ENCODE data around the gene SLC47A2.
"Not testable (repeated sequence)": the region's sequence is repeated elsewhere in the genome, so short reads cannot be mapped to it uniquely, and the experiment has no call there.

SLC47A2 gene

DNA sequence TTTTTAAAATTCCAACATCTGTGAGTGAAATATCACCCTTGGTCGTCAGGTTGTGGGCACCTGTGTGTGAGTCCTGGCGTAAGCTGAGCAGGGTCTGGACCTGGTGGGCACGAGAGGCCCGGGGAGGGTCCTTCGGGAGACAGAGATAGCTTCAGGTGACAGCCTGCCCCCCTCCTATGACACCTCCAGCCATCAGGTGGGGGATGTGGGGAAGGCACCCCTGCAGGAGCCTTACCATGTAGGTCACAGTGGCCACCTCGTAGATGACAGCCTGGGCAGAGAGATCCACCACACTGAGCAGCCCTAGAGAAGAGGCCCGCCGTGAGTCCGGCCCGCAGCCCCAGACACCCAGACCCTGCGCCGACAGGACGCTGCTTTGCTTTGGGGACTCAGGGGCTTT, 11.2 kb downstream of the SLC47A2 start:
- Histone ChIP-seq H3K4me3 (ENCODE audit: low read depth, low read length) (no peak overlapping the region), H3K36me3 (ENCODE audit: control insufficient read depth, insufficient read depth, low read length) (no peaks in the 10 kb centered on the region), H3K9ac (ENCODE audit: low read length) (no peak overlapping the region), H3K4me1 (ENCODE audit: control insufficient read depth, insufficient read depth, low read length) (peaks cover 33% of the 10 kb centered on the region), H3K27ac (ENCODE audit: low read depth, low read length) (no peak overlapping the region), H3K27me3 (ENCODE audit: control insufficient read depth, insufficient read depth, low read length) (no peaks in the 10 kb centered on the region), H3K9me3 (ENCODE audit: control insufficient read depth, insufficient read depth, low read depth, low read length) (no peaks in the 10 kb centered on the region)

DNA sequence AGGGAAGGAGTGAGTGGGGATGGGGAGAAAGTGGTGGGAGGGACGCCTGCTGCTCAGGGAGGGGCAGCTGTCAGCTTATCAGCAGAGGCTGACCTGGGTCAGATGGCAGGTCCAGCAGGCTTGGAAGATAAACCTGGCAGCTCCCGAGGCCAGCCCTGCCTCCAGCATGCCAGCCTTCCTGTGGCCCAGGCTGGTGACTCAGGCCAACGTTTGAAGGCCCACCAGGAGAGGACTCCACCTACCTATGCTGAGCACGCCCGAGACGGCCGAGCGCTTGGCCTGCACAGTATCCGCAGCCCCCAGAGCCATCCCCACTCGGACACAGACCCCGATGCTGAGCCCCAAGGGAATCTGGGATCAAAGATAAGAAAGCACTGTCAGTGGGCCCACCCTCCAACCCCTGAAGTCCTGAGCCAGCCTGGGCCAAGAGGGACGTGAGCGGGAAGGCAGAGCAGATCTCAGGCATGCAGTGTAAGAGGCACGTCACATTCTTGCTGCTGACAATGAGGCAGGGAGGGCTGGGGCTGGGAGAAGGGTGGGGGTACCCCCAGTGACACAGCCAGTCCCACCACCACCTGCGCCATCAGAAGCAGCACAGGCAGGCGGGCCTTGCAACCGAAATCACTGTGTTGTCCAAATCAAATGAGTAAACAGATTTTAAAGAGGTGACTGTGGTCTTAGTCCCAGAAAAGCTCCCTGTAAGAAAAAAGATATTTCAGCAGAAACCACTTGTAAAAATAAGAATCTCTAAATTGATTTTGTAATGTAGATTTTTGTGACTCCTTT, 12.4 kb downstream of the SLC47A2 start:
- H3K27ac ChIP-seq (ENCODE audit: low read depth, low read length) = no peak overlapping the region
- H3K27me3 ChIP-seq (ENCODE audit: control insufficient read depth, insufficient read depth, low read length) = no peaks in the 10 kb centered on the region
- H3K9me3 ChIP-seq (ENCODE audit: control insufficient read depth, insufficient read depth, low read depth, low read length) = no peaks in the 10 kb centered on the region
- peaks cover 33% of the 10 kb centered on the region for H3K4me1 ChIP-seq (ENCODE audit: control insufficient read depth, insufficient read depth, low read length)
- H3K9ac ChIP-seq (ENCODE audit: low read length) = no peak overlapping the region
- H3K4me3 ChIP-seq (ENCODE audit: low read depth, low read length) = no peak overlapping the region
- H3K36me3 ChIP-seq (ENCODE audit: control insufficient read depth, insufficient read depth, low read length) = no peaks in the 10 kb centered on the region

DNA sequence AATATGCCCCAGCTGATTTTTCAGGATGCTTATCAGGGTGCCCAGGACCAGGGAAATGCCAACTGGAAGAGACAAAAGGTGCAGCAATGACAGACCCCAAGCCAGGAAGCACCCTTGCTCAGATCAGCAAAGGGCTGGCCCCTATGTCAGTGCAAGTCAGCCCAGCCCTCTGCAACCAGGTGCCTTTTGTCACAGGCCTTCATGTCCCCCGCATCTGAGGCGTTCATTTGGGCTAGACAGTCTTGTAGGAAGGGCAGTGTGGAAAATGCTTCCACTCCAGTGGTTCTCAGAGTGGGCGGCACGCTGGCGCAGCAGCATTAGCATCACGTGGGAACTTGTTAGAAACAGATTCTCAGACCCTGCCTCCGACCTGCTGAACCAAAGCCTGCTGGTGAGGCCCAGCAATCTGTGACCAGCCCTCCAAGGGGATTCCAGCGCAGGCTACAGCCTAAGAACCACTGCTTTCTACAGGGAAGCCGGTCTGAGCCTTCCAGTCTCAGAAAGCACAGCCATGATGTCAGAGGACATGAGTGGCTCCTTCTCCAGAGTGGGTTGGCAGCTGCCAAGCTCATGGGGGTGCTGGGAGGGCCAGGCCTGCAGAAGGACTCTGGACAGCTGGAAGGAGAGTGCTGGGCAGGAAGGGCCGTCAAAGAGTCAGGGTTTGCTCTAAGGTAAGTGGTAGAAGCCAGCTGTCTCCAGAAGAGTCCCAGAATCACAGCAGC, 13.1 kb downstream of the SLC47A2 start:
- Histone ChIP-seq H3K4me1 (ENCODE audit: control insufficient read depth, insufficient read depth, low read length) (peaks cover 33% of the 10 kb centered on the region), H3K36me3 (ENCODE audit: control insufficient read depth, insufficient read depth, low read length) (no peaks in the 10 kb centered on the region), H3K27me3 (ENCODE audit: control insufficient read depth, insufficient read depth, low read length) (no peaks in the 10 kb centered on the region), H3K9me3 (ENCODE audit: control insufficient read depth, insufficient read depth, low read depth, low read length) (no peaks in the 10 kb centered on the region), H3K9ac (ENCODE audit: low read length) (no peak overlapping the region), H3K27ac (ENCODE audit: low read depth, low read length) (no peak overlapping the region), H3K4me3 (ENCODE audit: low read depth, low read length) (no peak overlapping the region)

DNA sequence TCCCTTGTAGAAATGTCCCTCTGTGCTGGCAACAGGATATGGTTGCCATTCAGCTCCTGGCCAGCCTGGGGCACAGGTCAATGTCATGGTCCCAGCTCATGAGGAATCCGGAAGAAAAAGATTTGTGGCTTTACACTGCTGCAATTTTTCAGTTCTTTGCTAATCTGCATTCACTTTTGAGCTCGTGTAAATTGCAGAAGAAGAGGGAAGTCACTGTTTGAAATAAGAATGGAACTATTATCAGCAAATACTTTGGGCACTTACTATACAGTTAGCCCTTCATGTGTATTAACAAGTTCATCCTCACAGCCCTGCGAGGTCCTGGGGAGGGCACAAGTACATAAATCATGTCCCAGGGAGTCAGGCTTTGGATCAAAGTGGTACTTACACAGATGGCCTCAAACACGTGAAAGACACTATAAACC, 14.2 kb downstream of the SLC47A2 start:
- Histone ChIP-seq H3K9me3 (ENCODE audit: control insufficient read depth, insufficient read depth, low read depth, low read length) (no peaks in the 10 kb centered on the region), H3K4me3 (ENCODE audit: low read depth, low read length) (no peak overlapping the region), H3K36me3 (ENCODE audit: control insufficient read depth, insufficient read depth, low read length) (no peaks in the 10 kb centered on the region), H3K27me3 (ENCODE audit: control insufficient read depth, insufficient read depth, low read length) (no peaks in the 10 kb centered on the region), H3K9ac (ENCODE audit: low read length) (no peak overlapping the region), H3K27ac (ENCODE audit: low read depth, low read length) (no peak overlapping the region), H3K4me1 (ENCODE audit: control insufficient read depth, insufficient read depth, low read length) (peaks cover 33% of the 10 kb centered on the region)

DNA sequence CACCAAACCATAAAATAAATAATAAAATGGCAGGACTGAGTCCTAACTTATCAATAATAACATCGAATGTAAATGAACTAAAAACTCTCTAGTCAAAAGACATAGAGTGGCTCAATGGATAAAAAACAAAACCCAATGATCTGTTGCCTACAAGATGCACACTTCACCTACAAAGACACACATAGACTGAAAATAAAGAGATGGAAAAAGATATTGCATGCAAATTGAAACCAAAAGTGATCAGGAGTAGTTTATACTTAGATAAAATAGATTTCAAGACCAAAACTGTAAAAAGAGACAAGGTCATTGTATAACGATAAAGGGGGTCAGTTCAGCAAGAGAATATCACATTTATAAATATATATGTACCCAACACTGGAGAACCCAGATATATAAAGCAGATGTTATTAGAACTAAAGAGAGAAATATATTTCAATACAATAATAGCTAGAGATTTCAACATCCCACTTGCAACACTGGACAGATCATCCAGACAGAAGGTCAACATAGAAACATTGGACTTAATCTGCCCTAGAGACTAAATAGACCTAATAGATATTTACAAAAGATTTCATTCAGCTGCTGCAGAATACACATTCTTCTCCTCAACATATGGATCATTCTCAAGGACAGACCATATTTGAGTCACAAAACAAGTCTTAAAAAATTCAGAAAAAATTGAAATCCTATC, 29.8 kb downstream of the SLC47A2 start:
- H3K4me1 ChIP-seq (ENCODE audit: control insufficient read depth, insufficient read depth, low read length) = no peaks in the 10 kb centered on the region
- H3K36me3 ChIP-seq (ENCODE audit: control insufficient read depth, insufficient read depth, low read length) = peaks cover 8% of the 10 kb centered on the region; the same call in 1 of the 2 replicates
- no peak overlapping the region for H3K4me3 ChIP-seq (ENCODE audit: low read depth, low read length)
- H3K9ac ChIP-seq (ENCODE audit: low read length) = no peak overlapping the region
- peaks cover 48% of the 10 kb centered on the region for H3K9me3 ChIP-seq (ENCODE audit: control insufficient read depth, insufficient read depth, low read depth, low read length)
- H3K27me3 ChIP-seq (ENCODE audit: control insufficient read depth, insufficient read depth, low read length) = no peaks in the 10 kb centered on the region
- no peak overlapping the region for H3K27ac ChIP-seq (ENCODE audit: low read depth, low read length)

DNA sequence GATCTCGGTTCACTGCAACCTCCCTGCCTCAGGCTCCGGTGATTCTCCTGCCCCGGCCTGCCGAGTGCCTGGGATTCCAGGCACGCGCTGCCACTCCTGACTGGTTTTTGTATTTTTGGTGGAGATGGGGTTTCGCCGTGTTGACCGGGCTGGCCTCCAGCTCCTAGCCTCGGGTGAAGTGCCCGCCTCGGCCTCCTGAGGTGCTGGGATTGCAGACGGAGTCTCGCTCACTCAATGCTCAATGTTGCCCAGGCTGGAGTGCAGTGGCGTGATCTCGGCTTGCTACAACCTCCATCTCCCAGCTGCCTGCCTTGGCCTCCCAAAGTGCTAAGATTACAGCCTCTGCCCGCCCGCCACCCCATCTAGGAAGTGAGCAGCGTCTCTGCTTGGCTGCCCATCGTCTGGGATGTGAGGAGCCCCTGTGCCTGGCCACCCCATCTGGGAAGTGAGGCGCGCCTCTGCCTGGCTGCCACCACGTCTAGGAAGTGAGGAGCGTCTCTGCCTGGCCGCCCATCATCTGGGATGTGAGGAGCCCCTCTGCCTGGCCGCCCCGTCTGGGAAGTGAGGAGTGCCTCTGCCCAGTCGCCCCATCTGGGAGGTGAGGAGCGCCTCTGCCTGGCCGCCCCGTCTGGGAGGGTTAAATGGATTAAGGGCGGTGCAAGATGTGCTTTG, 31.3 kb downstream of the SLC47A2 start:
- Histone ChIP-seq H3K36me3 (ENCODE audit: control insufficient read depth, insufficient read depth, low read length) (peaks cover 18% of the 10 kb centered on the region), H3K9me3 (ENCODE audit: control insufficient read depth, insufficient read depth, low read depth, low read length) (peaks cover 52% of the 10 kb centered on the region)
- not testable (repeated sequence) for H3K4me3 ChIP-seq (ENCODE audit: low read depth, low read length); H3K27ac ChIP-seq (ENCODE audit: low read depth, low read length); H3K27me3 ChIP-seq (ENCODE audit: control insufficient read depth, insufficient read depth, low read length); H3K4me1 ChIP-seq (ENCODE audit: control insufficient read depth, insufficient read depth, low read length); H3K9ac ChIP-seq (ENCODE audit: low read length)

DNA sequence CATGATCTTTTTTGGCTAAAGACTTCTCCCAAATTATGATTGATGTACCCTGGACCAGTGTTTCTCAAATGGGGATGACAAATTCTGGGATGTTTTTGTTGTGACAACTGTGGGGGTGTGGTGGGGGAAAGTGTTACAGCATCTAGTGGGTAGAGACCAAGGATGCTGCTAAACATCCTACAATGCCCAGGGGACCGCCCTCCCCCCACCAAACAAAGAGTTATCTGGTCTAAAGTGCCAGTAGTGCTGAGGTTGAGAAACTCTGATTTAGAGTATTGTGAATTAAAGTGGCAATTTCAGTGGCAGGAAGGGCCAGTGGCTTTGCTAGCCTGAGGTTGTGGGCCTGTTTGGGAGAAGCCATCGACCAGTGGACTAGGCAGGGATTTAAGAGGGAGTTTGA, 33.3 kb downstream of the SLC47A2 start:
- Histone ChIP-seq H3K9me3 (ENCODE audit: control insufficient read depth, insufficient read depth, low read depth, low read length) (peaks cover 61% of the 10 kb centered on the region), H3K27ac (ENCODE audit: low read depth, low read length) (no peak overlapping the region), H3K4me3 (ENCODE audit: low read depth, low read length) (no peak overlapping the region), H3K27me3 (ENCODE audit: control insufficient read depth, insufficient read depth, low read length) (no peaks in the 10 kb centered on the region), H3K4me1 (ENCODE audit: control insufficient read depth, insufficient read depth, low read length) (no peaks in the 10 kb centered on the region), H3K9ac (ENCODE audit: low read length) (no peak overlapping the region), H3K36me3 (ENCODE audit: control insufficient read depth, insufficient read depth, low read length) (peaks cover 37% of the 10 kb centered on the region)

DNA sequence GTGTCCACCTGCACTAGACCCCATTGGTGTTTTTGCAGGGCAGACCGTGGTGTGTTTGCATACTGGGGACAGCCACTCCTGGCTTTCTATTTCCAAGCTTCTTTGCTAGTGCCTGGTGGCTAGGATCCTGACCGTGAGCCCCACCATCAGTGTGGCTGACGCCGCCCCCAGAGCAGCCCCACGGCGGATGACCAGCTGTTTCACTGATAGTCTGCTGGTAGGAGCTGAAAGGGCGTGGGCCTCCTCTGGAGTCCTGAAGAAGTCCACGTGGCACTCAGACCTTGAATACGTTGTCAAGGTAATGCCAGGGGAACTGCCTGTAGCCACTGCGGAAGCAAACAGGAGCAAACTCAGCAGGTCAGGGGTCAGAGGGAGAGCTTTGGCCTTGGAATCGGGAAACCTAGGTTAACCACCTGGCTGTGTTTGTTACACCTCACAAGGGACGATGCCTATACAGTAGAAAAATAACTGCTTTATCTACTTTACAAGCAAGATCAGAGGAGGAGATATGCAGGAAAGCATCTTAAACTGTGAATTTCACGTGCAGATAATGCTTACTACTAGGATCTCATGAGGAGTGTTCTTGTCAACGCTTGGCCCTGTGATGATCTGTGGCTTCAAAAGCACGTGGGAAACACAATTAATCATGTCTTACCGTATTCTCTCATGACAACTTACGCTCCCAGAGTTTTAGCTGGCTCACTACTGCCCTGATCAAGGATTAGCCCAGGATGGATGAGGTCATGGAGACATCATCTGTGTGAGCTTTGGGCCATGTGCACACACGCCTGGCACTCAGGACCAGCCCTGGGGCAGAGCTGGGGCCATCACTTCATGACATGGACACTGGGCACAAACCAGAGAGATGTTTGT, 37.6 kb downstream of the SLC47A2 start:
- peaks cover 80% of the 10 kb centered on the region for H3K36me3 ChIP-seq (ENCODE audit: control insufficient read depth, insufficient read depth, low read length)
- H3K9ac ChIP-seq (ENCODE audit: low read length) = no peak overlapping the region
- no peak overlapping the region for H3K27ac ChIP-seq (ENCODE audit: low read depth, low read length)
- no peaks in the 10 kb centered on the region for H3K27me3 ChIP-seq (ENCODE audit: control insufficient read depth, insufficient read depth, low read length)
- no peaks in the 10 kb centered on the region for H3K4me1 ChIP-seq (ENCODE audit: control insufficient read depth, insufficient read depth, low read length)
- no peak overlapping the region for H3K4me3 ChIP-seq (ENCODE audit: low read depth, low read length)
- H3K9me3 ChIP-seq (ENCODE audit: control insufficient read depth, insufficient read depth, low read depth, low read length) = peaks cover 87% of the 10 kb centered on the region

DNA sequence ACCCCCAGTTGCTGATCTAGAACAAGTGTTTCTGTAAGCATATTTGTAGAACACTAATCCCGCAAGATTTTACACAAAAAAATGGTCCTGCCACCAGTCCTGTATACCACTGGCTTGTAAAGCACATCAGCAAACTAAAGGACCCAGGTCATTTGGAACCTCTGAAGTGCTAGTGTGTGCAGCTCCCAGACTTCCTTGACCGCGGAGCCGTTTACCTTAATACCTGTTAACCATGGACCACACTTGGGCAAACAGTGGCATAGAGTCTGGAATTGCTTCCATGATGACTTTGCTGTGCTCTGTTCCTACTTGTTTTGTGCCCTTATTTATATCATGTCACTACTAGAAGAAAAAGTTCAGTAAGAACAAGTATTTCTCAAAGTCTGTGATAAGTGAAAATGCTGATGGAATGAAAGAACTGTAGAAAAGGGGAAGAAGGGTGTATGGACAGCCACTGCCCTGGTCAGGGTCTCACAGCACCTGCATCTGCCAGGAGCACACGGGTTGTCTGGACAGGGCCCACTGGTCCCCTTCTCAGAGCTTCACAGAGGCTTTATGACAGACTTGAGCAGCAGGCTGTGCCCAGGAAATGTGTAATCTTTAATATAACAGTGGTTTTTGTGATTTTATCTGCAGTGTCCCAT, 38.5 kb downstream of the SLC47A2 start:
- peaks cover 85% of the 10 kb centered on the region for H3K36me3 ChIP-seq (ENCODE audit: control insufficient read depth, insufficient read depth, low read length)
- peaks cover 81% of the 10 kb centered on the region for H3K9me3 ChIP-seq (ENCODE audit: control insufficient read depth, insufficient read depth, low read depth, low read length)

DNA sequence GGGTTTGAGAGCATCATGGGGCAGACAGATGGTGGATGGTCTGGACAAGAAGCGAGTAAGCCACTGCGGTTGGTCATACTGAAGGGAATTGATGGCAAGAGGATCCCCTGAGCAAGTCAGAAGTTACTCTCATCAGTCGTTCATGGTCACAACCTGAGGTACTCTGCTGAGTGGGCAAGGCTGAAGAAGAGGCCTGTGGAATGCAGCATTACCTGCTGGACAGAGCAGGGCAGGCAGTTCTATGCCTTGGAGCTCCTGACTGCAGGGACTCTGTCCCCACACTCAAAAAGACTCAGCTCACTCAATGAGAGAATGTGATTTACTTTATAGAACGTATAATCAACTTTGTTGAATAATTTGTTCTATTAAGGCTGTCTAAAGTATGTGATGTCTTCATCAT, 39.5 kb downstream of the SLC47A2 start:
- H3K4me3 ChIP-seq (ENCODE audit: low read depth, low read length) = no peak overlapping the region
- H3K4me1 ChIP-seq (ENCODE audit: control insufficient read depth, insufficient read depth, low read length) = no peaks in the 10 kb centered on the region
- no peak overlapping the region for H3K9ac ChIP-seq (ENCODE audit: low read length)
- no peak overlapping the region for H3K27ac ChIP-seq (ENCODE audit: low read depth, low read length)
- H3K9me3 ChIP-seq (ENCODE audit: control insufficient read depth, insufficient read depth, low read depth, low read length) = peaks cover 81% of the 10 kb centered on the region
- H3K36me3 ChIP-seq (ENCODE audit: control insufficient read depth, insufficient read depth, low read length) = peaks cover 94% of the 10 kb centered on the region
- H3K27me3 ChIP-seq (ENCODE audit: control insufficient read depth, insufficient read depth, low read length) = no peaks in the 10 kb centered on the region

More for the DNA sequence above, 38.5 kb downstream of the SLC47A2 start:
- H3K4me3 ChIP-seq (ENCODE audit: low read depth, low read length) = no peak overlapping the region
- no peak overlapping the region for H3K27ac ChIP-seq (ENCODE audit: low read depth, low read length)
- H3K4me1 ChIP-seq (ENCODE audit: control insufficient read depth, insufficient read depth, low read length) = no peaks in the 10 kb centered on the region
- no peak overlapping the region for H3K9ac ChIP-seq (ENCODE audit: low read length)
- H3K27me3 ChIP-seq (ENCODE audit: control insufficient read depth, insufficient read depth, low read length) = no peaks in the 10 kb centered on the region

All from HUES6 (cell line).